Measurements from ENCODE around the gene TRAPPC12.

TRAPPC12 gene

GRCh38 chr2:3479430-3480320, 100.2 kb downstream of the TRAPPC12 start:
- Histone ChIP-seq H3K27ac (ENCODE audit: low read depth, low read length) (peak overlapping the region; percentile 22; the same call in 1 of the 2 replicates), H3K27me3 (ENCODE audit: control insufficient read depth, low read length) (no peaks in the 10 kb centered on the region), H3K4me3 (ENCODE audit: low read length) (no peak overlapping the region), H3K4me2 (ENCODE audit: low read length) (peak overlapping the region; percentile 29), H3F3A (ENCODE audit: control insufficient read depth, insufficient read depth) (peaks cover 4% of the 10 kb centered on the region; the same call in 1 of the 2 replicates), H3K9me3 (ENCODE audit: control insufficient read depth, insufficient read depth, low read length) (no peaks in the 10 kb centered on the region), H3K4me1 (ENCODE audit: control insufficient read depth, low read length) (peaks cover 17% of the 10 kb centered on the region), H3K9me2 (replicated peaks; ENCODE audit: control insufficient read depth, low read length) (no peaks in the 10 kb centered on the region), H3K36me3 (ENCODE audit: control insufficient read depth, low read length) (peaks cover 15% of the 10 kb centered on the region), H4K20me1 (ENCODE audit: control insufficient read depth, insufficient read depth, low read depth, low read length) (no peaks in the 10 kb centered on the region), H3K79me2 (ENCODE audit: control insufficient read depth, low read length) (no peaks in the 10 kb centered on the region)
- TF ChIP-seq EZH2phosphoT487 (IDR thresholded peaks at IDR 0.05; ENCODE audit: borderline replicate concordance, low read length) (no peak), CTCF (IDR thresholded peaks at IDR 0.05; ENCODE audit: low read depth, low read length, poor library complexity, severe bottlenecking) (no peak)

GRCh38 chr2:3480352-3481010, 101.0 kb downstream of the TRAPPC12 start:
- Histone ChIP-seq H3K79me2 (ENCODE audit: control insufficient read depth, low read length) (no peaks in the 10 kb centered on the region), H4K20me1 (ENCODE audit: control insufficient read depth, insufficient read depth, low read depth, low read length) (no peaks in the 10 kb centered on the region), H3K36me3 (ENCODE audit: control insufficient read depth, low read length) (peaks cover 15% of the 10 kb centered on the region), H3K9me3 (ENCODE audit: control insufficient read depth, insufficient read depth, low read length) (no peaks in the 10 kb centered on the region), H3K27me3 (ENCODE audit: control insufficient read depth, low read length) (no peaks in the 10 kb centered on the region), H3K9me2 (replicated peaks; ENCODE audit: control insufficient read depth, low read length) (no peaks in the 10 kb centered on the region), H3F3A (ENCODE audit: control insufficient read depth, insufficient read depth) (peaks cover 4% of the 10 kb centered on the region; the same call in 1 of the 2 replicates), H3K4me2 (ENCODE audit: low read length) (peak overlapping the region; percentile 29), H3K4me1 (ENCODE audit: control insufficient read depth, low read length) (peaks cover 17% of the 10 kb centered on the region), H3K4me3 (ENCODE audit: low read length) (no peak overlapping the region), H3K27ac (ENCODE audit: low read depth, low read length) (peak overlapping the region; percentile 22; the same call in 1 of the 2 replicates)
- no peak for TF ChIP-seq EZH2phosphoT487 (IDR thresholded peaks at IDR 0.05; ENCODE audit: borderline replicate concordance, low read length)
- TF ChIP-seq CTCF (IDR thresholded peaks at IDR 0.05; ENCODE audit: low read depth, low read length, poor library complexity, severe bottlenecking) = no peak

GRCh38 chr2:3481011-3481400, 101.5 kb downstream of the TRAPPC12 start:
- peaks cover 17% of the 10 kb centered on the region for H3K4me1 ChIP-seq (ENCODE audit: control insufficient read depth, low read length)
- no peaks in the 10 kb centered on the region for H4K20me1 ChIP-seq (ENCODE audit: control insufficient read depth, insufficient read depth, low read depth, low read length)
- TF ChIP-seq EZH2phosphoT487 (IDR thresholded peaks at IDR 0.05; ENCODE audit: borderline replicate concordance, low read length) (no peak), CTCF (IDR thresholded peaks at IDR 0.05; ENCODE audit: low read depth, low read length, poor library complexity, severe bottlenecking) (no peak)
- no peaks in the 10 kb centered on the region for H3K9me2 ChIP-seq (replicated peaks; ENCODE audit: control insufficient read depth, low read length)
- no peak overlapping the region for H3K27ac ChIP-seq (ENCODE audit: low read depth, low read length)
- H3K4me2 ChIP-seq (ENCODE audit: low read length) = no peak overlapping the region
- no peaks in the 10 kb centered on the region for H3K27me3 ChIP-seq (ENCODE audit: control insufficient read depth, low read length)
- no peaks in the 10 kb centered on the region for H3K9me3 ChIP-seq (ENCODE audit: control insufficient read depth, insufficient read depth, low read length)
- peaks cover 15% of the 10 kb centered on the region for H3K36me3 ChIP-seq (ENCODE audit: control insufficient read depth, low read length)
- H3K79me2 ChIP-seq (ENCODE audit: control insufficient read depth, low read length) = no peaks in the 10 kb centered on the region
- H3K4me3 ChIP-seq (ENCODE audit: low read length) = no peak overlapping the region
- H3F3A ChIP-seq (ENCODE audit: control insufficient read depth, insufficient read depth) = peaks cover 4% of the 10 kb centered on the region; the same call in 1 of the 2 replicates
